Neural cell (in vitro differentiated cells): ENCODE results near the gene MTRF1L. TPM values are rescaled to one million over a fixed set of nuclear protein-coding genes. Genes with fewer than 3 reads are reported as not detected.
A peak's percentile ranks its signal among the peaks of the same experiment; 100 is the strongest.

Experiments used
- H2AFZ ChIP-seq: fragments of 200-600, 300-800 bp; sonication (generic), shearing (Covaris generic); 2 replicates; pipeline ENCODE4 v1.6.0; 2014; ENCODE audit warnings: low read depth, mild to moderate bottlenecking, antibody characterized with exemption, low read length, moderate library complexity
- H3F3A ChIP-seq: fragments of 200-600 bp; shearing (Covaris generic); 2 replicates; pipeline ENCODE4 v1.6.1; 2016; ENCODE audit warnings: mild to moderate bottlenecking, moderate library complexity, mixed read lengths, antibody characterized with exemption, low read length; ENCODE audit not compliant: insufficient read depth, poor library complexity, severe bottlenecking
- H3K27ac ChIP-seq: fragments of 200-600, 300-800 bp; sonication (generic), shearing (Covaris generic); 2 replicates; pipeline ENCODE4 v1.5.1; 2014; ENCODE audit warnings: mild to moderate bottlenecking, low read length, moderate library complexity
- H3K27me3 ChIP-seq: fragments of 300-800, 200-600 bp; sonication (generic), shearing (Covaris generic); 2 replicates; pipeline ENCODE4 v1.6.0; 2014; ENCODE audit warnings: mild to moderate bottlenecking, low read depth, low read length, moderate library complexity; ENCODE audit not compliant: insufficient read depth
- H3K36me3 ChIP-seq: fragments of 300-800, 200-600 bp; sonication (generic), shearing (Covaris generic); 2 replicates; pipeline ENCODE4 v1.5.1; 2014; ENCODE audit warnings: mild to moderate bottlenecking, antibody characterized with exemption, low read length, moderate library complexity; ENCODE audit not compliant: insufficient read depth
- H3K4me2 ChIP-seq: fragments of 300-800, 200-600 bp; sonication (generic), shearing (Covaris generic); 2 replicates; pipeline ENCODE4 v1.6.0; 2014; ENCODE audit warnings: mild to moderate bottlenecking, low read length
- H3K4me3 ChIP-seq: fragments of 300-800, 200-600 bp; sonication (generic), shearing (Covaris generic); 2 replicates; pipeline ENCODE4 v1.5.1; 2014; ENCODE audit warnings: mild to moderate bottlenecking, low read length, moderate library complexity
- H3K79me2 ChIP-seq: fragments of 200-600 bp; shearing (Covaris generic); replicated peaks from 2 replicates; pipeline ENCODE4 v1.6.0; 2014; ENCODE audit warnings: mild to moderate bottlenecking, low read length, moderate library complexity; ENCODE audit not compliant: insufficient read depth
- H3K9ac ChIP-seq: fragments of 300-800, 200-600 bp; sonication (generic), shearing (Covaris generic); 2 replicates; pipeline ENCODE4 v1.6.1; 2016; ENCODE audit warnings: mild to moderate bottlenecking, low read length, mixed read lengths
- H3K9me2 ChIP-seq: fragments of 200-600 bp; shearing (Covaris generic); 2 replicates; pipeline ENCODE4 v1.6.1; 2016; ENCODE audit warnings: mild to moderate bottlenecking, low read length, mixed read lengths; ENCODE audit not compliant: insufficient read depth
- H3K9me3 ChIP-seq: fragments of 200-600, 300-800 bp; sonication (generic), shearing (Covaris generic); 2 replicates; pipeline ENCODE4 v1.6.1; 2016; ENCODE audit warnings: mild to moderate bottlenecking, mixed run types, low read length, moderate library complexity, mixed read lengths
- H4K20me1 ChIP-seq: fragments of 200-600 bp; shearing (Covaris generic); 2 replicates; pipeline ENCODE4 v1.6.1; 2016; ENCODE audit warnings: mild to moderate bottlenecking, mixed run types; ENCODE audit not compliant: insufficient read depth
- CTCF ChIP-seq: fragments of 450-650 bp; IDR thresholded peaks from 2 replicates; pipeline ENCODE4 v1.5.1; 2014; ENCODE audit warnings: antibody characterized with exemption, mild to moderate bottlenecking, moderate library complexity; ENCODE audit not compliant: poor library complexity, severe bottlenecking
- EP300 ChIP-seq: fragments of 450-650 bp; conservative IDR thresholded peaks from 2 replicates; pipeline ENCODE4 v1.6.1; 2014; ENCODE audit warnings: antibody characterized with exemption, mild to moderate bottlenecking, moderate library complexity; ENCODE audit not compliant: poor library complexity, severe bottlenecking
- EZH2 ChIP-seq: fragments of 200-600, 300-800 bp; shearing (Covaris generic), sonication (generic); IDR thresholded peaks from 2 replicates; pipeline ENCODE4 v1.6.1; 2014; ENCODE audit warnings: antibody characterized with exemption, low read length, borderline replicate concordance, mild to moderate bottlenecking; ENCODE audit not compliant: insufficient read depth, poor library complexity, severe bottlenecking
- MXI1 ChIP-seq: fragments of 450-650 bp; conservative IDR thresholded peaks from 2 replicates; pipeline ENCODE4 v1.6.1; 2014; ENCODE audit warnings: antibody characterized with exemption, mild to moderate bottlenecking; ENCODE audit not compliant: poor library complexity, severe bottlenecking
- POLR2AphosphoS5 ChIP-seq: IDR thresholded peaks from 2 replicates; pipeline ENCODE4 v1.6.1; 2012
- RAD21 ChIP-seq: fragments of 450-650 bp; conservative IDR thresholded peaks from 2 replicates; pipeline ENCODE4 v1.6.1; 2014; ENCODE audit warnings: antibody characterized with exemption, mild to moderate bottlenecking, moderate library complexity
- REST ChIP-seq: IDR thresholded peaks from 2 replicates; pipeline ENCODE4 v1.6.1; 2012; ENCODE audit warnings: borderline replicate concordance
- SMC3 ChIP-seq: fragments of 450-650 bp; conservative IDR thresholded peaks from 2 replicates; pipeline ENCODE4 v1.6.1; 2014; ENCODE audit warnings: antibody characterized with exemption, mild to moderate bottlenecking, moderate library complexity; ENCODE audit not compliant: poor library complexity
- TAF1 ChIP-seq: IDR thresholded peaks from 2 replicates; pipeline ENCODE4 v1.6.1; 2012; ENCODE audit warnings: low read depth
- polyA minus RNA-seq: library from RNA; depleted of rRNA, polyadenylated mRNA; stranded (reverse); fragments of >200 nt; gene quantifications from 2 replicates; pipeline ENCODE4 v1.2.3, GENCODE V29; 2014
- polyA plus RNA-seq: library from polyadenylated mRNA; depleted of rRNA; stranded (reverse); fragments of >200 nt; gene quantifications from 2 replicates; pipeline ENCODE4 v1.2.3, GENCODE V29; 2014

MTRF1L gene
- polyA plus RNA-seq (14.0 and 16.2 TPM in 2 replicates), polyA minus RNA-seq (19.0 and 20.5 TPM in 2 replicates)

- Histone ChIP-seq H4K20me1 (no peaks in the 10 kb centered on the region), H3K27ac (peak within 1 kb of the TSS; percentile 51), H3K4me3 (peak within 1 kb of the TSS; percentile 84), H3K9ac (peak within 1 kb of the TSS; percentile 70), H3F3A (peaks cover 6% of the 10 kb centered on the region), H3K79me2 (peaks cover 53% of the 10 kb centered on the region), H2AFZ (peak within 1 kb of the TSS; percentile 54), H3K27me3 (no peaks in the 10 kb centered on the region), H3K9me3 (no peaks in the 10 kb centered on the region), H3K4me2 (peak within 1 kb of the TSS; percentile 97), H3K36me3 (no peaks in the 10 kb centered on the region), H3K9me2 (no peaks in the 10 kb centered on the region)
- TF ChIP-seq REST (peak; percentile 2), SMC3 (no peak), MXI1 (peak; percentile 90), CTCF (peak; percentile 35), EP300 (no peak), EZH2 (no peak), POLR2AphosphoS5 (peak; percentile 68), RAD21 (no peak), TAF1 (no peak)
These were observed at the start of gene MTRF1L for GRCh38 chr6:153002613-153003365. TSS of gene MTRF1L (minus strand) at chr6:153002709. CDS start at chr6:153002685, 24 bp downstream.

GRCh38 chr6:153051801-153052200 is 49.3 kb upstream of the MTRF1L start:
- Histone ChIP-seq H3K9ac (no peak overlapping the region), H2AFZ (no peak overlapping the region), H4K20me1 (no peaks in the 10 kb centered on the region), H3K36me3 (no peaks in the 10 kb centered on the region), H3K9me3 (no peaks in the 10 kb centered on the region), H3K4me3 (no peak overlapping the region), H3K27me3 (no peaks in the 10 kb centered on the region), H3K9me2 (no peaks in the 10 kb centered on the region), H3K4me2 (no peak overlapping the region), H3K27ac (no peak overlapping the region), H3F3A (no peaks in the 10 kb centered on the region), H3K79me2 (no peaks in the 10 kb centered on the region)
- TF ChIP-seq EP300 (no peak), EZH2 (no peak), RAD21 (no peak), REST (no peak), TAF1 (no peak), MXI1 (no peak), CTCF (no peak), POLR2AphosphoS5 (no peak)
